ENCODE data around the gene ZNF367. TPM values are rescaled to one million over a fixed set of nuclear protein-coding genes. Genes with fewer than 3 reads are reported as not detected.

Gene ZNF367
- total and polyA plus RNA-seq, 2 of the 4 experiments (the other 2 are of a cell fraction) = 1.1 to 2.7 TPM

DNA sequence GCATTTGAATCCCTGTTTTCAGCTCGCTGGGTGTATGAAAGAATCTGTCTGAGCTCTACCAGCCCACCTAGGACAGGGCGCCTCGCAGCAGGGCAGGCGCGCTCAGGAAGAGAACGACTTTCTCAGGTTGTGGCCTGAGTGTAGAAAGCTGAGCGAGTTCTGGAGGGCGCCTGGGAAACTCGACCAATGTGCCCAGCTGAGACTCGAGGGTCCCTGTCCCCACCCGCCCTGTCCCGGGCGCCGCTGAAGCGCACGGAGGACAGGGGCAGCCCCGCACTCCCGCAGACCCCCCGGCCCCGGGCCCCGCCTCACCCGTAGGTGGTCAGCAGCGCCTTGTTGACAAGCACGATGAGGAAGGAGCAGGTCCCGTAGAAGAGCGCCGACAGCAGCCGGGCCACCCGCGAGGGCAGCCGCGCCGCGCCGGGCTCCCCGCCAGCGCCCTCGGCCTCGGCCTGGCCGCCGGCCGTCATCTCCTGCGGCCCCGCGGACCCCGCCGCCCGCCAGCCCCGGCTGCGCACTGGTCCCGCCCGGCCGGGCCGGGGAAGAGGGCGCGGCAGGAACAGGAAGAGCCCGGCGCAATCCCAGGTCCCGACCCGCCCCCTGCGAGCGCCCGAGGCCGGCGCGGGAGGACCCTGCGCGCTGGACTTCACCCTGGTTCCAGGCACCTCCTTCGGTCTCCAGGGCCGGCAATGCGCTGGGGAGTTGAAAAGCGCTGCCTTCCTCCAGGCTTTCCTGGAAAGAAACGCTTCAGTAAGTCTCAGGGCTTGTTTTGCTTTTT lies 34.8 kb downstream of the ZNF367 start, which contains the start of gene SLC35D2:
Gene SLC35D2 (minus strand): TSS at position 547 of the 778 bp plus-strand sequence. CDS start 77 bp downstream, at position 470.
- Histone ChIP-seq H2BK15ac (ENCODE audit: low read depth, low read length) (no peak within 1 kb of the TSS; the same call in 2 of the 3 replicates), H3K23ac (ENCODE audit: low read depth, low read length) (peak within 1 kb of the TSS; percentile 89), H3K4ac (ENCODE audit: low read depth, low read length) (peak within 1 kb of the TSS; percentile 80), H3K4me1 (ENCODE audit: control insufficient read depth, insufficient read depth, low read length) (peaks cover 7% of the 10 kb centered on the region), H2AK5ac (ENCODE audit: low read depth, low read length) (peak within 1 kb of the TSS; percentile 11), H3K56ac (ENCODE audit: extremely low read depth, insufficient read depth, low read length) (peak within 1 kb of the TSS; percentile 76), H3K9me3 (ENCODE audit: control insufficient read depth, insufficient read depth, low read length) (no peaks in the 10 kb centered on the region), H3K36me3 (ENCODE audit: control insufficient read depth, insufficient read depth, low read length) (no peaks in the 10 kb centered on the region), H2BK120ac (ENCODE audit: low read depth, low read length) (peak within 1 kb of the TSS; percentile 76), H3K27me3 (ENCODE audit: control insufficient read depth, insufficient read depth, low read length) (no peaks in the 10 kb centered on the region), H2AK9ac (replicated peaks; ENCODE audit: low read depth, low read length, poor library complexity) (peak within 1 kb of the TSS; percentile 81), H2AFZ (replicated peaks; ENCODE audit: low read length, poor library complexity) (peak within 1 kb of the TSS; percentile 90), H4K8ac (ENCODE audit: low read depth in 2 of 2, low read length in 2 of 2) (peak within 1 kb of the TSS; percentile 62 to 68), H3K4me2 (ENCODE audit: low read depth, low read length) (peak within 1 kb of the TSS; percentile 93), H2BK5ac (ENCODE audit: low read depth, low read length, poor library complexity, severe bottlenecking) (peak within 1 kb of the TSS; percentile 53), H3K79me1 (ENCODE audit: low read depth in 1 of 2, low read length in 2 of 2) (peaks cover 16 to 44% of the 10 kb centered on the region in 2 experiments), H3K14ac (replicated peaks; ENCODE audit: low read depth, low read length) (peak within 1 kb of the TSS; percentile 94), H4K5ac (ENCODE audit: low read depth, low read length) (peak within 1 kb of the TSS; percentile 88), H2BK20ac (ENCODE audit: low read depth, low read length) (no peak within 1 kb of the TSS), H3K18ac (ENCODE audit: low read depth, low read length) (peak within 1 kb of the TSS; percentile 84), H4K91ac (ENCODE audit: insufficient read depth, low read depth, low read length) (peak within 1 kb of the TSS; percentile 54), H4K20me1 (ENCODE audit: insufficient read depth, low read length) (peaks cover 11% of the 10 kb centered on the region), H3K9me1 (ENCODE audit: insufficient read depth, low read length) (peaks cover 6% of the 10 kb centered on the region; the same call in 1 of the 2 replicates), H3K9ac (ENCODE audit: low read depth, low read length) (peak within 1 kb of the TSS; percentile 88), H3K4me3 (ENCODE audit: insufficient read depth, low read depth, low read length) (peak within 1 kb of the TSS; percentile 91), H3K27ac (ENCODE audit: insufficient read depth, low read length) (peak within 1 kb of the TSS; percentile 46; the same call in 1 of the 2 replicates)
- 1% methylated on average over 33 of the region's 73 CpGs; no CpG with 5 or more reads in 1 of the 2 experiments for WGBS, 2 experiments (ENCODE audit: extremely low coverage in 2 of 2, insufficient read length in 1 of 2)
- TF ChIP-seq MXI1 (IDR thresholded peaks at IDR 0.05; ENCODE audit: borderline replicate concordance, low read depth, low read length) (0 out of 2 replicates have a peak, but pooled peaks have one; percentile 20), NFE2L2 (IDR thresholded peaks at IDR 0.05; ENCODE audit: low read depth, low read length) (no peak)
- TF ChIP-seq, protein P1, sequence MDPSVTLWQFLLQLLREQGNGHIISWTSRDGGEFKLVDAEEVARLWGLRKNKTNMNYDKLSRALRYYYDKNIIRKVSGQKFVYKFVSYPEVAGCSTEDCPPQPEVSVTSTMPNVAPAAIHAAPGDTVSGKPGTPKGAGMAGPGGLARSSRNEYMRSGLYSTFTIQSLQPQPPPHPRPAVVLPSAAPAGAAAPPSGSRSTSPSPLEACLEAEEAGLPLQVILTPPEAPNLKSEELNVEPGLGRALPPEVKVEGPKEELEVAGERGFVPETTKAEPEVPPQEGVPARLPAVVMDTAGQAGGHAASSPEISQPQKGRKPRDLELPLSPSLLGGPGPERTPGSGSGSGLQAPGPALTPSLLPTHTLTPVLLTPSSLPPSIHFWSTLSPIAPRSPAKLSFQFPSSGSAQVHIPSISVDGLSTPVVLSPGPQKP (IDR thresholded peaks at IDR 0.05; ENCODE audit: borderline replicate concordance, low read depth, low read length) = no peak
- TF ChIP-seq, protein P2, sequence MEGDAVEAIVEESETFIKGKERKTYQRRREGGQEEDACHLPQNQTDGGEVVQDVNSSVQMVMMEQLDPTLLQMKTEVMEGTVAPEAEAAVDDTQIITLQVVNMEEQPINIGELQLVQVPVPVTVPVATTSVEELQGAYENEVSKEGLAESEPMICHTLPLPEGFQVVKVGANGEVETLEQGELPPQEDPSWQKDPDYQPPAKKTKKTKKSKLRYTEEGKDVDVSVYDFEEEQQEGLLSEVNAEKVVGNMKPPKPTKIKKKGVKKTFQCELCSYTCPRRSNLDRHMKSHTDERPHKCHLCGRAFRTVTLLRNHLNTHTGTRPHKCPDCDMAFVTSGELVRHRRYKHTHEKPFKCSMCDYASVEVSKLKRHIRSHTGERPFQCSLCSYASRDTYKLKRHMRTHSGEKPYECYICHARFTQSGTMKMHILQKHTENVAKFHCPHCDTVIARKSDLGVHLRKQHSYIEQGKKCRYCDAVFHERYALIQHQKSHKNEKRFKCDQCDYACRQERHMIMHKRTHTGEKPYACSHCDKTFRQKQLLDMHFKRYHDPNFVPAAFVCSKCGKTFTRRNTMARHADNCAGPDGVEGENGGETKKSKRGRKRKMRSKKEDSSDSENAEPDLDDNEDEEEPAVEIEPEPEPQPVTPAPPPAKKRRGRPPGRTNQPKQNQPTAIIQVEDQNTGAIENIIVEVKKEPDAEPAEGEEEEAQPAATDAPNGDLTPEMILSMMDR (conservative IDR thresholded peaks at IDR 0.05; ENCODE audit: low read depth, low read length) = no peak
- dilution Hi-C loops (cut with HindIII; ENCODE audit: low sequenced_read_pairs, unreplicated experiment) (no loop called here), intact Hi-C loops (cut with micrococcal nuclease) (loop anchor here (5.0 kb wide), 1 partner anchor 34 kb away; the partner anchor contains the start of gene ZNF367), in situ Hi-C loops (cut with MboI; ENCODE audit: low sequenced_read_pairs) (no loop called here)
- peak; percentile 32 for DNase-seq
- ChIA-PET CTCF (interaction anchor here (1.2 kb wide), 1 partner anchor 15 kb away, joined by 4 read pairs; no protein-coding TSS in a partner anchor), POLR2A (ENCODE audit: unreplicated experiment) (no interaction called here)
- peak; percentile 95 for ATAC-seq (ENCODE audit: low read depth)
- BruUV-seq (replicated peaks) = no TSS peak

Data from IMR-90 (cell line).